Right cardiac atrium (tissue), 5 donors: ENCODE data around the gene NR3C2. TPM values are rescaled to one million over a fixed set of nuclear protein-coding genes. Genes with fewer than 3 reads are reported as not detected.

ENCODE experiments used
- ATAC-seq, 2 donors: fragments of 200-7000 bp; cut with Tn5 transposase; one replicate each; pipeline versions ENCODE4 v1.8.0 to v1.9.1; 2020; ENCODE audit warnings: moderate library complexity in 2 of 2, mild to moderate bottlenecking in 1 of 2
- DNase-seq, 3 donors: peaks; one replicate each; pipeline ENCODE4 v3.0.0-alpha.2; 2020
- H3K27ac ChIP-seq: one replicate; pipeline ENCODE4 v1.5.1; 2013; ENCODE audit warnings: mild to moderate bottlenecking, low read length, control low read depth, moderate library complexity
- H3K27me3 ChIP-seq: one replicate; pipeline ENCODE4 v1.6.1; 2013; ENCODE audit not compliant: control insufficient read depth, insufficient read depth
- H3K4me1 ChIP-seq: one replicate; pipeline ENCODE4 v1.6.1; 2013; ENCODE audit warnings: low read length; ENCODE audit not compliant: control insufficient read depth, insufficient read depth
- H3K4me3 ChIP-seq: one replicate; pipeline ENCODE4 v1.5.1; 2013; ENCODE audit warnings: low read length, control low read depth
- H3K9me3 ChIP-seq: one replicate; pipeline ENCODE4 v1.6.1; 2013; ENCODE audit warnings: low read length; ENCODE audit not compliant: control insufficient read depth
- WGBS: extraction: QIAGEN DNeasy Blood & Tissue Kit; methylation state at CpG from one replicate; pipeline ENCODE4 v1.1.7; 2013; 5-methylcytosine and 5-hydroxymethylcytosine counted together
- intact Hi-C, 4 donors: fragments of 100-400 bp; cut with DNase I; formaldehyde crosslinking; loops; one replicate each; pipeline versions ENCODE4 v1.11.0 to v1.14.0; 2022 to 2023
- polyA plus RNA-seq: library from polyadenylated mRNA; stranded (reverse); fragments of 200-250 nt; gene quantifications from one replicate; pipeline ENCODE4 v1.2.3, GENCODE V29; 2013
- total RNA-seq, 4 donors: library from RNA; stranded (reverse); fragmentation: NEBNext Ultra II Directional; extraction: Animal tissue kit (Norgen Biotek cat#: 25700); gene quantifications; one replicate each; pipeline ENCODE4 v1.2.1, GENCODE V29; 2021
- donor health status: healthy with polysubstance abuse.
- donor health status: DM: no; HTN: yes; CAD: no.
- donor health status: DM: no; HTN: no; CAD: no.
- donor health status: DM: no; HTN: yes; CAD: no; lungs with severe emphysema.
- donor health status: DM: yes; HTN: yes; CAD: no.

Gene NR3C2
- total and polyA plus RNA-seq, 5 donors, result 5.9 to 27.9 (median 24.3) TPM

DNA sequence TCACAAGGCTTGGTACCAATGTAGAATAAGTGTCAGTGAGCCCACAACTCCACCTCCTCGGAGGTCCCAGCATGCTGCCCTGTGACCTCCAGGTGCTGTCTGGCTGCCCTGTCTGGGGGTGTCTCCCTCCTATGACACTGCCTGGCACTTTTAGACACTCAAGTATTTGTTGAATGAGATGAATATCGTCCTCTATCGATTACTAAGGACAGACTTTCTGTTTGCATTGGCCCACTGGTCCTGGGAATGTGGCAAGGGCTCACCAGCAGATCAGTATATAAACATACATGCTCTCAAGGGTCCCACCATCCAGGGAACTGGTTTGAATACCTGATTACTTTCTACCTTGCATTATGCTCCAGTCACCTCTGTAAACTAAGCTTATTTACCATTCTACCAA, 333.0 kb downstream of the NR3C2 start:
- Histone ChIP-seq H3K4me1 (no peaks in the 10 kb centered on the region), H3K27me3 (no peaks in the 10 kb centered on the region), H3K27ac (no peak overlapping the region), H3K9me3 (no peaks in the 10 kb centered on the region), H3K4me3 (no peak overlapping the region)
- no peak for ATAC-seq
- intact Hi-C loops, result no loop called here
- 89% methylated on average over 3 of the region's 3 CpGs for WGBS
- DNase-seq, result peak in 1 of 3 donors; percentile 22

DNA sequence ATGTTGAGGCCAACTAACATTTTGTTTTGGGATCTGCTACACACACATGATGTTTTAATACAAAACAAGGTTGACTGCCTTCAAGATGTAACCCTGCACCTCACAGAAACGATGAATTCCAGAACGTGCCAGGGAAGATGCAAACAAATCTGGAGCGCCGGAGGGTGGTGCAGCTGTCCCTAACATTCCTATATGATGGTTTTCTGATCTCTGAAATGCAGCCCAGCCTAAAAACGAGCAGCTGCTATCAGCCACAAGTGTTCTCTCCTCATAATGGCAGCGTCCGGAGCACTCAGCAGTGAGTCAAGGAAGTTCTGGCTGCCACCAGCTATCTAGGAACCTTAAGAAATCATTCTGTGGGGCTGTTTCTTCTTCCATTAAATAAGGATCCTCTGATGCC, 333.4 kb downstream of the NR3C2 start:
- intact Hi-C loops, result no loop called here
- Histone ChIP-seq H3K27ac (no peak overlapping the region), H3K4me1 (no peaks in the 10 kb centered on the region), H3K9me3 (no peaks in the 10 kb centered on the region), H3K27me3 (no peaks in the 10 kb centered on the region), H3K4me3 (no peak overlapping the region)
- ATAC-seq, result no peak
- WGBS, result 84% methylated on average over 7 of the region's 7 CpGs
- DNase-seq, result peak in 1 of 3 donors; percentile 6

DNA sequence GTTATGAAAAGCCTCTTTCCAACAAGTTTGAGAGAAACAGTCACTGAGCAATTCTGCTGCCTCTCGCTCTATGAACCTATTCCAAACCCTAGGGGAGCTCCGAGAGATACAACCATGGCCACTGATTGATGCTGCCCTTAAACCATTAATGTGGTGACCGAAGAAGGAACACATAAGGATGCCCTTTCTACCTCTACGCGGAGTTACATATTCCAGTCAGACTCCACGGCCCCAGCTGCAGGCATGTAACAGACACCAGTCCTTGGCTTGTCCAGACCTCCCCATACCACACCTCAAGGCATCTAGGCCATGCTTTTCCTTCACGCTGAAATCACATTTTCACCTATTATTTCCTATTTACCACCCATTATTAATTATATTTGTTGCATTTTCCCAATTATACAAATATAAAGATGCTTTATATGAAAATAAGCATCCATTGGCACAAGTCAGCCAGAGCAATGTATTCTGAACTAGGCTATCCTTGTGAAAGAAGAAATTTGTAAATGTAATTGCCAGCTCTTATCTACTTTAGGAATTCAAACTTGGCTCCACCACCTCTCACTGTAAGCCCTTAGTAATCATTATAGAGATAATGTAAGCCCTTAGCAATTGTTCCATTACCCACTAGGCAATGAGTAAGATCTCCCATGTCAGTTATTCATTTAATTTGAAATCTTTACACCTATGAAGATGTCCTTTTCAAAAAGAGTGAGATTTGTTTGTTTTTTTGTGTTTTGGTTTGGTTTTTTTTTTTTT, 338.4 kb downstream of the NR3C2 start:
- H3K27ac ChIP-seq, result peak overlapping the region; percentile 28
- peak; percentile 79 to 81 for ATAC-seq
- 79% methylated on average over 7 of the region's 7 CpGs for WGBS

GRCh38 chr4:148101790-148102189, 340.4 kb downstream of the NR3C2 start:
- DNase-seq (no peak), ATAC-seq (no peak)
- H3K27ac ChIP-seq, result no peak overlapping the region
- no peak overlapping the region for H3K4me3 ChIP-seq
- no peaks in the 10 kb centered on the region for H3K27me3 ChIP-seq
- 70% methylated on average over 4 of the region's 4 CpGs for WGBS
- intact Hi-C loops, result no loop called here
- no peaks in the 10 kb centered on the region for H3K9me3 ChIP-seq
- peaks cover 6% of the 10 kb centered on the region for H3K4me1 ChIP-seq

More for the DNA sequence above, 338.4 kb downstream of the NR3C2 start:
- Histone ChIP-seq H3K4me1 (peaks cover 6% of the 10 kb centered on the region), H3K4me3 (no peak overlapping the region), H3K9me3 (no peaks in the 10 kb centered on the region), H3K27me3 (no peaks in the 10 kb centered on the region)
- DNase-seq, result no peak
- intact Hi-C loops, result no loop called here

DNA sequence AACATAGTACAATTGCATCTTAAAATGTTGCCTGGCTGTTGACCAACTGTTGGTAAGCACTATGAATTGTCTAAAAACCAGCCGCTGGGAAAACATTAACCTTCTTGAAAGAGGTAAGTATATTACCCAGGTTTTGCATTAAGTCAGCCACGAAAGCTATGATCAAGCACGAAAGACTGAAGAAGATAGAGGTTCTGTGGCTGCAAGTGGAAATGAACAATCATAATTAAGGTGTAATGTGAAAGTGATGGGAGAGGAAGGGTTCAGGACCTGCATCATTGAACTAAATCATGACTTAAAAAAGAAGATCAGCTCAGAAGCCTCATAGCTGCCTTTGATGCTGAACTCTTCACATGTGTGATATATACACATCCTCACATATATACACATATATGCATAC, 341.0 kb downstream of the NR3C2 start:
- Histone ChIP-seq H3K9me3 (no peaks in the 10 kb centered on the region), H3K27me3 (no peaks in the 10 kb centered on the region), H3K4me3 (no peak overlapping the region), H3K4me1 (peaks cover 6% of the 10 kb centered on the region), H3K27ac (no peak overlapping the region)
- intact Hi-C loops, result no loop called here
- no peak for DNase-seq
- WGBS, result 96% methylated on average over 3 of the region's 3 CpGs
- no peak for ATAC-seq

GRCh38 chr4:148097801-148098200, 344.4 kb downstream of the NR3C2 start:
- DNase-seq (no peak), ATAC-seq (no peak)
- H3K4me1 ChIP-seq, result peaks cover 5% of the 10 kb centered on the region
- no peaks in the 10 kb centered on the region for H3K27me3 ChIP-seq
- no peak overlapping the region for H3K4me3 ChIP-seq
- no peak overlapping the region for H3K27ac ChIP-seq
- H3K9me3 ChIP-seq, result no peaks in the 10 kb centered on the region
- intact Hi-C loops, result no loop called here
- 93% methylated on average over 5 of the region's 5 CpGs for WGBS

DNA sequence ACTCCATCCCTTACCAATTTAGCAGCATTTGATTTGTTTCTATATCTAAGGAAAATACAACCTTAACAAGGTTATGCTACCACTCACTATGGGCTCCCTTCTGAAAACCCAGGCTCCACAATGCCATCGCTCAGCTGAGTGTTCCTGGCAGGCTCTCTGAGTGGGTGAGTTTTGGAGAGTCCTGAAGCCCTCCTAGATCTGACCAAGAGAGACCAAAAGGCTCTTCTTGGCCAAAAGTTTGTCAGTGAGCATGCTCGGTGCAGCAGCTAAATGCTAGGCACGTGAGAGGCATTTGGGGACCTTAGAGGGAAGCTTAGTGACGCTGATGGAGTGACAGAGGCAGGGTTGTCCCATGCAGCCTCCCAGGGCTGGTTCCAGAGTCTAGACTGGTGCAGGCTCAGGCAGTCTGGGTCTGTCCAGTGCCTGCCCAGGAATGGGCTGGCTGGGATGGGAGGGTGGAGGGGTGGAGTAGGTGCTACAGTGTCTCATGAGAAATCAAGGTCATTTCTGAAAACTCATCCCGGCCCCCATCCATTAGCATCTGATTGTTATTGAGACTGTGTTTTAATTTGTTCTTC, 346.8 kb downstream of the NR3C2 start:
- DNase-seq (no peak), ATAC-seq (peak; percentile 57)
- Histone ChIP-seq H3K4me3 (no peak overlapping the region), H3K27me3 (no peaks in the 10 kb centered on the region), H3K4me1 (peaks cover 4% of the 10 kb centered on the region), H3K9me3 (no peaks in the 10 kb centered on the region), H3K27ac (no peak overlapping the region)
- whole genome bisulfite sequencing, result 83% methylated on average over 5 of the region's 5 CpGs
- intact Hi-C loops, result no loop called here

DNA sequence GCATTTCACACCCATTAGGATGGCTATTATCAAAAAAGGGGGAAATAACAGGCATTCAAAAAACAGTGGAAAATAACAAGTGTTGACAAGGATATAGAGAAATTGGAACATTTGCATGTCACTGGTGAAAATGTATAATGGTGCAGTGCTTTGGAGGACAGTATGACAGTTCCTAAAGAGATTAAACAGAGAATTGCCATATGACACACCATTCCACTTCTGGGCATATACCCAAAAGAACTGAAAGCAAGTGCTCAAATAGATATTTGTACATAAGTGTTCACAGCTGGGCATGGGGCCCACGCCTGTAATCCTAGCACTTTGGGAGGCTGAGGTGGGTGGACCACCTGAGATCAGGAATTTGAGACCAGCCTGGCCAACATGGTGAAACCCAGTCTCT, 348.1 kb downstream of the NR3C2 start:
- Histone ChIP-seq H3K27me3 (no peaks in the 10 kb centered on the region), H3K4me1 (peaks cover 4% of the 10 kb centered on the region), H3K9me3 (no peaks in the 10 kb centered on the region), H3K27ac (no peak overlapping the region), H3K4me3 (no peak overlapping the region)
- DNase-seq, result no peak
- peak in 1 of 2 donors; percentile 32 for ATAC-seq
- intact Hi-C loops, result no loop called here
- 88% methylated on average over 1 of the region's 1 CpG for WGBS

DNA sequence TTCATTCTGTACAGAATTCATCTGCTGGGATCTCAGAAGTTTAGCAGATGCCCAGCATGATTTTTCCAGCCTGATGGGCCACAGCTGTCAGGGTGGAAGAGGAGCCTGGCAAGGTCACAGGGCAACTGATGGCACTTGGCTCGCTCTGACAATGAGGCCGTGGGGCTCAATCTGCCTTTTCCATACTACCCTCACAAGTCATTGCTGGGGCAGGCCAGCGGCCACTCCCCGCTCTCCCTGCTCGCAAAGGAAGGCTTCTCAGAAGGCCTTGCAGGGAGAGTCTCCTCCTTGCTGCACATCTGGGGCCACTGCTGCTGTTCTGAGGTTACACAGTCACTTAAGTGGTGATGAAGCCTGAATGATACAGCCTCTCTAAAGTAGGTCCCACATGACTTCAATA, 349.1 kb downstream of the NR3C2 start:
- H3K27me3 ChIP-seq, result no peaks in the 10 kb centered on the region
- intact Hi-C loops, result no loop called here
- H3K27ac ChIP-seq, result no peak overlapping the region
- no peak overlapping the region for H3K4me3 ChIP-seq
- peak in 1 of 3 donors; percentile 36 for DNase-seq
- peaks cover 4% of the 10 kb centered on the region for H3K4me1 ChIP-seq
- no peaks in the 10 kb centered on the region for H3K9me3 ChIP-seq
- WGBS, result 92% methylated on average over 5 of the region's 5 CpGs
- ATAC-seq, result no peak

DNA sequence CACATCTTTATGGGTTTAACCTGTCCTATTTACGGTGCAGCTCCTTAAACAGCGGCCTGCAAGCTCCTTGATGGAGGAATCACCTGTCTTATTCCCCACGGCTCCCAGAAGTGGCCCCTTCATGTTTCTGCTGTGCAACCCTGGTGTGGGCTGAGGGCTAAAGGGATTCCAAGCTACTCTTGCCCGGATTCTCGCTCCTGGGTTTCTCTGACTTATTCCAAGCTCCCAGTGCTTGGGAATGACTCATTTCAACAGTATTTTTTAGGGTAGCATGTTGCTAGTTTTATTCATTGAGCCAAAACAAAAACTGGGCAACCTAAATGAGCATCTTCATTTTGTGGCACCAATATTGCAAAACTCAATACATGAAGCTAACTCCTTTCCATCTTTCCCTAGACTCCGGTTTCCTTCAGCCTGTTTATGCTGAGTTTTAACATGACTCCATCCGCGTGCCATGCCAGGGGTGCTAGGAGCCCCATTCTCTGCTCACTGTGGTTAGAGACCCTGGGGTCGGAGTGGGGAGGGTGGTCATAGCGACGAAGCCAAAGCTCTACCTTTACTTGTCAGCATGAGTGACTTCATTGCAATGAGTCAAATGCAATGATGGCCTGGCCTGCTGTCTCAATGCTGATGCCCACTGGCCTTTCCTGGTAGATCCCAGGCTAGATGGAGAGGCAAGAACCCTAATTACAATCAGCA, 349.7 kb downstream of the NR3C2 start:
- Histone ChIP-seq H3K27ac (no peak overlapping the region), H3K4me1 (peaks cover 4% of the 10 kb centered on the region), H3K9me3 (no peaks in the 10 kb centered on the region), H3K4me3 (no peak overlapping the region), H3K27me3 (no peaks in the 10 kb centered on the region)
- no peak for DNase-seq
- intact Hi-C loops, result no loop called here
- 97% methylated on average over 11 of the region's 11 CpGs for WGBS
- ATAC-seq, result no peak

GRCh38 chr4:148091896-148092295, 350.3 kb downstream of the NR3C2 start:
- WGBS, result 63% methylated on average over 4 of the region's 4 CpGs
- Histone ChIP-seq H3K27ac (no peak overlapping the region), H3K9me3 (no peaks in the 10 kb centered on the region), H3K4me1 (peaks cover 4% of the 10 kb centered on the region), H3K27me3 (no peaks in the 10 kb centered on the region), H3K4me3 (no peak overlapping the region)
- intact Hi-C loops, result no loop called here
- no peak for DNase-seq
- ATAC-seq, result no peak
